DMS153 (cell line): ENCODE data around the gene TRAF1.
"Not testable (repeated sequence)": the region's sequence is repeated elsewhere in the genome, so short reads cannot be mapped to it uniquely, and the experiment has no call there.

Experiments
- DNase-seq: peaks from one replicate; lab custom pipeline; 2025; lab: John Stamatoyannopoulos, UW

The TRAF1 gene

GRCh38 chr9:120926397-120926928 lies at the start of gene TRAF1:
TRAF1 (minus strand) TSS chr9:120926796; CDS start chr9:120926075, 721 bp downstream.
- no peak for DNase-seq

- no peak for DNase-seq
Observed at GRCh38 chr9:120974921-120975320, 48.3 kb upstream of the TRAF1 start.

GRCh38 chr9:120974181-120974580 lies 47.6 kb upstream of the TRAF1 start:
- no peak for DNase-seq

- DNase-seq = no peak
Observed at GRCh38 chr9:120971938-120972337, 45.3 kb upstream of the TRAF1 start.

GRCh38 chr9:120971471-120971870 lies 44.9 kb upstream of the TRAF1 start:
- not testable (repeated sequence) for DNase-seq

- no peak for DNase-seq
Observed at GRCh38 chr9:120970244-120970643, 43.6 kb upstream of the TRAF1 start.

GRCh38 chr9:120966013-120966369 lies 39.4 kb upstream of the TRAF1 start:
- DNase-seq = no peak

- DNase-seq = peak; percentile 39
Observed at GRCh38 chr9:120965344-120966012, 38.9 kb upstream of the TRAF1 start.

- no peak for DNase-seq
Observed at GRCh38 chr9:120961936-120962335, 35.3 kb upstream of the TRAF1 start.

GRCh38 chr9:120960001-120960400 lies 33.4 kb upstream of the TRAF1 start:
- DNase-seq = no peak

GRCh38 chr9:120956862-120957261 lies 30.3 kb upstream of the TRAF1 start:
- no peak for DNase-seq

- no peak for DNase-seq
Observed at GRCh38 chr9:120951960-120952618, 25.5 kb upstream of the TRAF1 start.

- DNase-seq = no peak
Observed at GRCh38 chr9:120950421-120951388, 24.1 kb upstream of the TRAF1 start.

- no peak for DNase-seq
Observed at GRCh38 chr9:120949290-120949689, 22.7 kb upstream of the TRAF1 start.

GRCh38 chr9:120948824-120949223 lies 22.2 kb upstream of the TRAF1 start:
- no peak for DNase-seq

GRCh38 chr9:120947222-120947621 lies 20.6 kb upstream of the TRAF1 start:
- DNase-seq = no peak

GRCh38 chr9:120946259-120946658 lies 19.7 kb upstream of the TRAF1 start:
- DNase-seq = no peak

- DNase-seq = no peak
Observed at GRCh38 chr9:120944948-120945347, 18.4 kb upstream of the TRAF1 start.

- no peak for DNase-seq
Observed at GRCh38 chr9:120944434-120944843, 17.8 kb upstream of the TRAF1 start.

GRCh38 chr9:120942186-120943001 lies 15.8 kb upstream of the TRAF1 start:
- DNase-seq = no peak

GRCh38 chr9:120941046-120941770 lies 14.6 kb upstream of the TRAF1 start:
- no peak for DNase-seq
